Measurements from ENCODE around the gene SEPTIN2.
"Not testable (repeated sequence)": the region's sequence is repeated elsewhere in the genome, so short reads cannot be mapped to it uniquely, and the experiment has no call there.

The SEPTIN2 gene

DNA sequence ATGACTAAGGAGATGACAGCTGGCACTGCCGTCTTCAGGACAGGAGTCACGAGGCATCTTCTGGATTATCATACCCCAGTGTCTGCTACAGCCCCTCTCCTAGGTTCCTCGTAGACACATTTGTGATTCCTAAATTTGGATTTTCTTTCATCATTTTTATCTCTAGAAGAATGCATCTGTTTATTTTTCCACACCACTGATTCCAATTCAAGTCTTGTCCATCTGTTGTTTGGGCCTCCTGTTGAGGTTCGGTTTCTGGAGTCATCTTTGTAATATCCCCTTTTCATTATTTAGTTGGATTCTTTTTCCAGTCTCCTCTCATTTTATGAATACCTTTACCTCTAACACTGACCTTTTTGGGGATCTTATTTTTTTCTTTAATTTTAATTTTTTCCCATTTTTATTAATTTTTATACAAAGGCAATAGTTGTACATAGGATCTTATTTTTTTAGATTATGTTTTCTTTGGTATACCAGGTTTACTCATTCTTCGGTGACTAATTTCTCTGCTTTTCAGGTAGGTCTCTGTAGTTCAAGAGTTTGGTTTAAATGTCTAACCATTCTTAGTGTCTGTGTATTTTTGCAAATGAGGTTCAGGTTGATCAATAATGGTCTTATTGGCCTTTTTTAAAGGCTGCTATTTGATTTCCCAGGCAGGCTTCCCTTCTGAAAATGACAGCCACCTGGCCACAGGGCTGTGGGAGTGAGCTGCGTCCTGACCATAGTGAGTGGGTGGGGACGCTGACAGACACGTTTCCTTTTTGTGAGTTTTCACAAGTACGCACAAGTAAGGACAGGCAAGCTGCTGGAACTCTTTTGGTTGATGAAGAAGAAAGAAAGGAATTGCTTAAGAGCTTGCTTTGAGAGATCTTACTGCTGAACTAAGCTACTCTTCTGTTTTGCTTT, 74.8 kb downstream of the SEPTIN2 start:
- H3K4me3 ChIP-seq (ENCODE audit: control insufficient read depth, low read depth, low read length), result no peak overlapping the region
- TF ChIP-seq, protein P1, sequence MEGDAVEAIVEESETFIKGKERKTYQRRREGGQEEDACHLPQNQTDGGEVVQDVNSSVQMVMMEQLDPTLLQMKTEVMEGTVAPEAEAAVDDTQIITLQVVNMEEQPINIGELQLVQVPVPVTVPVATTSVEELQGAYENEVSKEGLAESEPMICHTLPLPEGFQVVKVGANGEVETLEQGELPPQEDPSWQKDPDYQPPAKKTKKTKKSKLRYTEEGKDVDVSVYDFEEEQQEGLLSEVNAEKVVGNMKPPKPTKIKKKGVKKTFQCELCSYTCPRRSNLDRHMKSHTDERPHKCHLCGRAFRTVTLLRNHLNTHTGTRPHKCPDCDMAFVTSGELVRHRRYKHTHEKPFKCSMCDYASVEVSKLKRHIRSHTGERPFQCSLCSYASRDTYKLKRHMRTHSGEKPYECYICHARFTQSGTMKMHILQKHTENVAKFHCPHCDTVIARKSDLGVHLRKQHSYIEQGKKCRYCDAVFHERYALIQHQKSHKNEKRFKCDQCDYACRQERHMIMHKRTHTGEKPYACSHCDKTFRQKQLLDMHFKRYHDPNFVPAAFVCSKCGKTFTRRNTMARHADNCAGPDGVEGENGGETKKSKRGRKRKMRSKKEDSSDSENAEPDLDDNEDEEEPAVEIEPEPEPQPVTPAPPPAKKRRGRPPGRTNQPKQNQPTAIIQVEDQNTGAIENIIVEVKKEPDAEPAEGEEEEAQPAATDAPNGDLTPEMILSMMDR (IDR thresholded peaks at IDR 0.05; ENCODE audit: control insufficient read depth, insufficient read depth, low read depth, low read length, missing control alignments), result no peak
- no peak for DNase-seq (ENCODE audit: low read depth)

- no peak overlapping the region for H3K4me3 ChIP-seq (ENCODE audit: control insufficient read depth, low read depth, low read length)
- DNase-seq (ENCODE audit: low read depth), result peak; percentile 23
- TF ChIP-seq, protein P1 (IDR thresholded peaks at IDR 0.05; ENCODE audit: control insufficient read depth, insufficient read depth, low read depth, low read length, missing control alignments), result peak; percentile 74
Observed at GRCh38 chr2:241391892-241392665, 76.4 kb downstream of the SEPTIN2 start.

DNA sequence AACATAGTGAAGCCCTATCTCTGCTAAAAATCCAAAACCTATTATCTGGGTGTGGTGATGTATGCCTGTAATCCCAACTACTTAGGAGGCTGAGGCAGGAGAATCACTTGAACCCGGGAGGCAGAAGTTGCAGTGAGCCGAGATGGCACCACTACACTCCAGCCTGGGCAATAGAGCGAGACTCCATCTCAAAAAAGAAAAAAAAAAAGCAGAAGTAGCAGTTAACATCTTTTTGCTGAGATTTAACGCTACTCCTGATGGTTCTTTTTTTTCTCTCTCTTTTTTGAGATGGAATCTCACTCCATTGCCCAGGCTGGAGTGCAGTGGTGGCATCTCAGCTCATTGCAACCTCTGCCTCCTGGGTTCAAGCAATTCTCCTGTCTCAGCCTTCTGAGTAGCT, 77.0 kb downstream of the SEPTIN2 start:
- H3K4me3 ChIP-seq (ENCODE audit: control insufficient read depth, low read depth, low read length); DNase-seq (ENCODE audit: low read depth): not testable (repeated sequence)

DNA sequence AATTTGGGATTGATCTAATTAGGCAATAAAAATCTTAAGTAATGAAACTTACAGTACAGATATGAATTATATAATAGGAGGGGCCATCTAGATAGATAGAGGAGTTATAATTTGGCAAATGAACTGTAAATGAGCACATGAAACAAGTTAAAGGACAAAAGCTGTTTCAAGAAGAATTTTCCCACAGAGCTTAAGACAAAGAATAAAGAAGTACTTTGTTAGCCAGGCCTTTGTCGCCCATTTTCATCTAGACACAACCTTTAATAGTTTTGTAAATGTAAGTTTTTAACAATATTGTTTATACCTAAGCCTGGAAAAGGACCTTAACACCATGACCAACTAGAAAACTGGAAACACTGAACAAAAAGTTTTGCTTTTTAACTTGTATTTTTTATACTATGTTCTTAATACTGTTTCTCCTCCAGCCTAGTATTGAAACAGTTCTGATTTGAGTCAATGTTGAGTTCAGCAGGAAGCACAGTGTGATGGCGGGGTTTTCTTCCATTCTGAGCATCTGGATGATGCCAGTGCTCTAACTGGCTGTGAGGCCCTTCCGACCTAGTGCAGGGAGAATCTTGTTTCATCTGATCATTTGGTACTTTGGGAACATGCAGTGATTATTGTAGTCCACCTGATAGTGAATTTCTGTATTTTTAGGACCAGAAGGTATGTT, 77.9 kb downstream of the SEPTIN2 start:
- DNase-seq (ENCODE audit: low read depth), result no peak
- no peak overlapping the region for H3K4me3 ChIP-seq (ENCODE audit: control insufficient read depth, low read depth, low read length)
- TF ChIP-seq, protein P1 (IDR thresholded peaks at IDR 0.05; ENCODE audit: control insufficient read depth, insufficient read depth, low read depth, low read length, missing control alignments), result no peak

GRCh38 chr2:241396809-241397208, 81.1 kb downstream of the SEPTIN2 start:
- DNase-seq (ENCODE audit: low read depth); H3K4me3 ChIP-seq (ENCODE audit: control insufficient read depth, low read depth, low read length): not testable (repeated sequence)

DNA sequence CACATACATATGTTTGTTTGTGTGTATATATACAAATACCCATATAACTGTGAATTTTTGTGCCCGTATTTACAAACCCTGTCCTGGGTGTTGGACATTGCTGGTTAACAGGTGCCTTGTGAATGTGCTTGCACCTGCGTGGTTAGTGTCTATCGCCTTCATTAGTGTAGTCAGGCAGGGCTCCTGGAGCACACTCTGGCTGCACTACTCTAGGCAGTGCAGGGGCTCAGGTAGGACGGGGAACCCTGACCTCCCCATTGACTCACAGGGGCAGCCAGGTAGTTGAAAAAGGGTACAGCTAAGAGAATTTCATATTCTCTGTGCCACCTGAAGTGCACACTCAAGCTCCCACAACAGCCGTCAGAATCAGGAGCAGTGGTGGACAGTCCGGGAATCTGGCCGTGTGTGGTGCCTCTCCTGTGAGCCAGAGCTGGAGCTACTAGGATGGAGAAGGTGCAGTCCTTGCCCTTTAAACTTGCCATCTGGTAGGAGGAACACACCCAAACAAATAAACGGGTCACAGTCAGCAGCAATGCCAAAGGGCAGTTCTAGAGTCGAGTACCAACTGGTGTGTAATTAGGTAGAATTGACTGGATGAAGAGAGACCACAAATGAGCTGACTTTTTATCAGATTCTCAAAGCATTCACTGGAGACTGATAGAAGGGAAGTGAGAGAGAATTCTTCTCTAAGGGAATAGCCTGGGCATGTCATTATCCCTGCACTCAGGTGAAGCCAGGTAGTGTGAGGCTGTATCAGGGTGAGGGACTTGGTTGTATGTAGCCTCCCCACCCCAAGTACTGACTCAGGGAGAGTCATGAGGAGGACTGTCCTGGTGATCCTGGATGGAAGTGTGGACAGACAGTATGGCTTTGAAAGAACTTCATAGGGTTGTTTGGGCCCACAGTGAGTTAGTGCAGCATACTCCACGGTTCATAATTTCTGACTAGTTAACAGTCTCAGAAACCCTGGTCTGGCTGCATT, 84.5 kb downstream of the SEPTIN2 start:
- DNase-seq (ENCODE audit: low read depth), result no peak

More for the DNA sequence above, 84.5 kb downstream of the SEPTIN2 start:
- TF ChIP-seq, protein P1 (IDR thresholded peaks at IDR 0.05; ENCODE audit: control insufficient read depth, insufficient read depth, low read depth, low read length, missing control alignments), result no peak
- no peak overlapping the region for H3K4me3 ChIP-seq (ENCODE audit: control insufficient read depth, low read depth, low read length)
